HG03066 (cell line): ENCODE results near the gene RCBTB2.

Experiments used
- ATAC-seq: cut with Tn5 transposase; IDR thresholded peaks from one replicate; pipeline ENCODE4 v1.9.1; 2021; ENCODE audit warnings: low read depth; ENCODE audit not compliant: unreplicated experiment

Gene RCBTB2

DNA sequence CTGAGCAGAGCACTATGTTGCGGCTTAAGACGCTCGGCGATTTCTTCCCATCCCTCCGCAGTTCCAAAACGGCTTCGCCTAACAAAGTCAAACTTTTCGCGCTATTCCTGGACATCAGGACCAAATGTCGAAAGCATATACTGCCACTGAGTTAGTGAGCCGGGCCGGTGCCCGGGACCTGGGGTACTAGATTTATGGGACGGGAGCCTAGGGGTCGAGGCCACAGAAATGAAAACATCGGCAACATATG lies 699 bp downstream of the RCBTB2 start:
- peak; percentile 6 for ATAC-seq

- no peak for ATAC-seq
These were observed 1.2 kb downstream of the RCBTB2 start for GRCh38 chr13:48531416-48532255.

- ATAC-seq = no peak
These were observed 2.0 kb downstream of the RCBTB2 start for GRCh38 chr13:48530833-48531232.

DNA sequence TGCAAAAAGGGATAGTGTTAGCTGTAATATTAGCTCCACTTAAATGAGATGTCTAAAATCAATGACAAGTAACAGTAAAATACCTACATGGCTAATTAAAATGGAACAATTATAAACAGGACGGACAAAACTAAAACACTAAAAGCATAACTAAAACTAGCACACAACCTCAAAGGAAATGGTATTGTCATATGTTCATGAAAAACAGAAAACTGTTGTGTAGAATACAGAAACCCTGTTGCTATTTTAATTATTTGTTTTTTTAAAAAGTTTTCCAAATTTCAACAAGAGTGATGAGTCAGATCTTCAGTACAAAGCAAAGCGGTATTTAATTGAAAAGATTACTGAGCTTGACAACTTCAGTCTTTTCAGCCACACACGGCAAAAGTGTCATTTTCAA lies 4.2 kb downstream of the RCBTB2 start:
- no peak for ATAC-seq

GRCh38 chr13:48527955-48528354 lies 4.9 kb downstream of the RCBTB2 start:
- no peak for ATAC-seq

GRCh38 chr13:48526286-48526685 lies 6.6 kb downstream of the RCBTB2 start:
- no peak for ATAC-seq

GRCh38 chr13:48518083-48518482 lies 14.8 kb downstream of the RCBTB2 start:
- ATAC-seq = no peak

DNA sequence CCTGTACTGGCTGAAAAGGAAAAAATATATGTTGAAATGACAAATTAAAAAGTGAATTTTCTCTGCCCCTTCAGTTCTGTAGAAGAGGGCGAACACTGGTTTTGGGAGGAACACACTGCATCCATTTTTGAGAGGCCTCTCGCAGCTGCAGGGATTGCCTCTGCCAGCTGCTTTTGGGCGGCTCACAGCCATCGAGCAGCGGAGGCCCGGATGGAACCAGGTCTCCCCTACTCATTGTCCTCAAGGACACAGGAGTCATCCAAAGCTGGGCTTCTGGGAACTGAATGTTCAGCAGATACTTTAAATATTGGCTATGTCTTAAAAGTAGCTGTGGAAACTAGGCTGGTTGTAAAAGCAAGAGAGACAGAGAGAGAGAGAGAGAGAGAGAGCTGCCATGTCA lies 17.1 kb downstream of the RCBTB2 start:
- no peak for ATAC-seq

DNA sequence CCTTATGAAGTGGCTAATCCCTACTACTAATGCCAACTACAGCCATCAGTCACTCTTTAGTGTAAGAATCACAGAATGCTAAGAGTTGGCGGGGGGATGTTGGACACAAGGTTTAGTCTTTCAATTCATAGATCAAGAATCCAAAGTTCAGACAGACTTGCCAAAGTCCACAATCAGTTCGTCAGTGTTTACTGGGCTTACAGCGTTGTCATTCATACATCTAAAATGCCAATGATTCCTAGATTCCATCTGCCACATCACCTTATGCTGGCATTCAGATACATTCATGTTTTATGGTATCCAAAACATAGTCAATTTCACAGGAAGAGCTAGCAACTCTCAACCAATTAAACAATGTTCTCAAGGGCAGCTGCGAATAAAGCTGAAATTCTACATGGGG lies 18.1 kb downstream of the RCBTB2 start:
- no peak for ATAC-seq

DNA sequence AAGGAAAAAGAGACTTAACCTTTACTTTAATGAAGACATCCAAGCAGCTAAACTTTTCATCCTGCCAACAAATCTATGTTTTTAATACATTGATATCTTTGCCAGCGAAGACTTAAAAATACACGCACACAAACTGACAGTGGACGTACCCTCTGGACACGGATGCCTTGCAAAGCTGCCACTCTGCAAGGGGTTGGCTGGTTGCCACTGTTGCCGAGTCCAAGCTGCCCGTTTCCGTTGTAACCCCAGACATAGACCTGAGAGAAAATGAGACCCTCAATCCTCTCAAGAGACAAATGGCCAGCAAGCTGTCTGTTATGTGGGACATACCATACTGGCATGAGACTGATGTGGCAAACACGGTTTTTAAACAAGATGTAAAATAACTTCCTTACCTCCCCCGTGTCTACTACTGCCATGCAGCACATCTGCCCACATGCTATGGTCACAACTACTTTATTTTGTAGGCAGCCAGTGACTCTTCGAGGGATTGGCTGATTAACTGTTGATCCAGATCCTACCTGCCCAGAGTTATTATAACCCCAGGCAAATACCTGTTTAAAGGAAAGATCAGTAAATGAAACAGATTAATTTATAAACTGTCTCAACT lies 21.2 kb downstream of the RCBTB2 start:
- ATAC-seq = no peak

DNA sequence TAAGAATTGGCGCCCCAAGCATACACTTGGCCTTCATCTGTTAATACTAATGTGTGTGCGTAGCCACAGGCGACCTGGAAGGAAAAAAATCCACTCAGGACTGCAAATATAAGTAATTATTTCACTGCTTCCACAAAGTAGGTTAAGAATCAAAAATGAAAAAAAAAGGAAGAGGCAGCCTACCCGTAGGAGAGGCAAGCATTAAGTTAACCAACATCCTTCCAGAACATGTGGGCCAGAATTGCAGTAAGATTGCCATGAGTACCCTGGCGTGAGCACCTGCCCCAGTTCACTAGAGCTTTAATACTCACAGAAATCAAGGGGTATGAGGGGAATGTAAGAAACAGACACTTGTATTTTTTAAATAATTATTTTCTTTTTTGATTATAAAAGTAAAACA lies 22.2 kb downstream of the RCBTB2 start:
- no peak for ATAC-seq

GRCh38 chr13:48508011-48508410 lies 24.9 kb downstream of the RCBTB2 start:
- no peak for ATAC-seq

- ATAC-seq = no peak
These were observed 25.9 kb downstream of the RCBTB2 start for GRCh38 chr13:48507021-48507420.

DNA sequence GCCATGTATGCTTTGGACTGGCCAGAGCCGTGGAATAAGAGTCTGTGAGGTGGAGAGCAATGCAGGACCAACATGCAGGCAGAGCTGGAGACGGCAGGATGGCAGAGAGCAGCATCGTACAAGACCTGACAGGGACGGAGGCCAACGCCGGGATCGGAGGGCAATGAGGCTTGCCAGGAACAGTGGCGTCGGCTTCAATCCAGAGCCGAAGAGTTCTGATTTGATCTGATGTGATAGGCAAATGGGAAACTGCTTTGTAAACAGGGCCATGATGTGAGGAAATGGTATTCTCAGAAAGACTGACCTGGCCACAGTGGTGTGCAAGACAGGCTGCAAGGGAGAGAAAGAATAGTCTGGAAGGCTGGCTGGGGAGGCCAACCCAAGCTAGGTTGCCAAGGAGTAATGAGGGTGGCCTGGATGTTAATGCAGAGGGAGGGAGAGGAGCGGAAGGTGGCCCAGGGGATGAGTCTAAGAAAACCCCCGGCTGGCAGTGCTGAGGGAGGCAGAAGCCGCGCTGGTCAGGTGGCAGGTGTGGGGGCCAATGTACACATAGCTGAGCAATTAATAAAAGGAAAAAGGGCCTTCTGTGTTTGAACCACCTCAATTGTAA lies 26.7 kb downstream of the RCBTB2 start:
- peak; percentile 11 for ATAC-seq

DNA sequence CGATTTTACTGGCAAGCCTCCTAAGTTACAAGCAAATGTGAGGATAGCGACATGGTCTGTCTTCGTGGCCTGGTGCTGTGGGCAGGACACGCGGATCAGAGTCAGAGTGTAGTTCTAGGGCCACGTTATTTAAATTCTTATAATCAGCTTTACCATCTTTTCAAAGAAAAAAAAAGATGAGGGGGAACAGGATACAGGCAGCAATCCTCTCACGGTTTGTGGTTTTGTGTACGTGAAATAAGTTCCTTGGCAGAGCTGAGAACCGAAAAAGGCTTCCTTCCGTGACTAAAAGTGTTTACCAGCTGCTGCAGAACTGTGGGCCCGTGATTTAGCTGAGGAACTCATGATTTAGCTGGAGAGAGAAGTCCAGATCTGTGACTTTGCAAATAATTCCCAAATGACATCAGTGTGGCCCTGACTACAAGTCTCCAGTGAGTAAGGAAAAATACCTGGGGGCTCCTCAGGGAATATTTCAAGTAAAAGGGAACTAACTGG lies 27.2 kb downstream of the RCBTB2 start:
- peak; percentile 63 for ATAC-seq

DNA sequence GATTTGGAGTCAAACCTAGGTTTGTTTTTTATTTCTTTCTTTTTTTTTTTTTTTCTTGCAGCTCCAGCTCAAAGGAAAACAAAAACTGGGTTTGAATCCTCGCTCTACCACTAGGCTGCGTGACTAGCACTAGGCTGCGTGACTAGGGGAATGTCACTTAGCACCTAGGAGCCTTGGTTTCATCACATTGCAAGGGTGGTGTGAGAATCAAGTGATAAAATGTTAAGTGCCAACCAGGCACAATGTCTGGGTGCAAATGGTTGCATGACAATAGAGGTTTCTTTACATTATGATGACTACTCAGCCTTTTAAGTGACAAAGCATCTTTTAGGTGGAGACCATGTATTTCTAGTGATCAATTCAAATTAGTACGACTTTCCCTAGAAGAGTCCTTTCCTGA lies 27.9 kb downstream of the RCBTB2 start:
- no peak for ATAC-seq

- ATAC-seq = no peak
These were observed 28.3 kb downstream of the RCBTB2 start for GRCh38 chr13:48504606-48505005.

DNA sequence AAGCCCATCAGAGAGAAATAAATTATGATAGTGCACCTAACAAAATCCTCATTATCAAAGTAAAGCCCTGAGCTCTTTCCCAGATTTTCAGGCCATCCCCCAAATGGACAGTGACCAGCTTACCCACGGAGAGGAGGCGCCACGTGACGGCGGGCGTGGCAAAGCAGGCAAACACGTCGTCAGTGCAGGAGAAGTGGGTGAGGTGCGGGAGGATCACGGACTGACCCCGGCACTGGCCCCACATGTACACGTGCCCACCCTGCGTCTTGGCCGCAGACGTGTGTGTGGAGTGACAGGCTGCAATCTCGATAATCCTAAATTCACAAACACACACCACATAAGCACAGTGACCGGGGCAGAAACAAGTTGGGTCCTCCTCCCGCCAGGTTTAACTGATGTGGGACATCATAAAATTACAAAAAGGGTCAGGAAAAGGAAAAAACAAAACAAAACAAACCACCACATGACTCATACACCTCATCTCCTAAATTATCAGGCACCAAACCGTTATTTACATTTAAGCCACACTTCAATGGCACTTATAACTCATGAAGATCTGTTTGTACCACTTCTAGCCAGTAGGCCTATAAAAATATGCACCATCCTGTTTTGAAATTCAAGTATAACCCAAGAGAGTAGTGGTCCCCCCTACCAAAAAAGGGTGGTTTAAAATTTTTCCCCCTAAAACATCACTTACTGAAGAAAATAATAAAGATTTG lies 30.1 kb downstream of the RCBTB2 start:
- no peak for ATAC-seq

GRCh38 chr13:48501705-48502104 lies 31.2 kb downstream of the RCBTB2 start:
- no peak for ATAC-seq

DNA sequence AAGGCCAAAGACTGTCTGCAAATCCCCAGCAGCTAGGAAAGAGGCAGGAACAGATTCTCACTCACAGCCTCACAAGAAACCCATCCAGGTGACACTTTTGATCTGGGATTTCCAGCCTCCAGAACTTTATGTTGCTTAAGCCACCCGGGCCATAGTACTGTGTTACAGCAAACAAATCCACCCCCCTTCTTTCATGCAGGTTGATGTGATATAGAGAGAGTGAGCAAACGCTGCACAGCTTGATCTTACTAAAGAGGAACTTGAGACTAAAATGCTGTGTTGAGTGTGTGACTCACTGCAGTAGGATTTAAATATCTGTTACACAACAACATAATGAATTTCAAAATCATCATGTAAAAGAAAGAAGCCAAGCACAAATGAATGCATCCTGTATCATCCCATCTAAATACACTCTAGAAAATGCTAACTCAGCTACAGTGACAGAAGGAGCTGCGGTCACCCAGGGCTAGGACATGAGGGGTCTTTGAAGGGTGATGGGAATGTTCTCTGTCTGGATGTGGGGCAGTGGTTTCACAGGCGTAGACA lies 32.2 kb downstream of the RCBTB2 start:
- ATAC-seq = no peak

- no peak for ATAC-seq
These were observed 35.2 kb downstream of the RCBTB2 start for GRCh38 chr13:48497669-48498068.
